Kidney epithelial cell (primary cell): ENCODE results near the gene SLC35F3. TPM values are rescaled to one million over a fixed set of nuclear protein-coding genes. Genes with fewer than 3 reads are reported as not detected.

ENCODE experiments used
- DNase-seq: peaks from one replicate; pipeline ENCODE4 v3.0.0-alpha.2; 2010; ENCODE audit warnings: low read depth
- H3K27me3 ChIP-seq: 2 replicates; pipeline ENCODE4 v1.6.0; 2011; ENCODE audit warnings: low read length; ENCODE audit not compliant: control insufficient read depth, insufficient read depth
- H3K36me3 ChIP-seq: 2 replicates; pipeline ENCODE4 v1.5.1; 2011; ENCODE audit warnings: low read length; ENCODE audit not compliant: control insufficient read depth, insufficient read depth
- H3K4me3 ChIP-seq: 2 replicates; pipeline ENCODE4 v1.5.1; 2011; ENCODE audit warnings: low read depth, mild to moderate bottlenecking, control low read depth, low read length
- total RNA-seq: library from RNA; depleted of rRNA; stranded (reverse); fragments of >200 nt; gene quantifications from 2 replicates; pipeline ENCODE4 v1.2.3, GENCODE V29; 2015
- TF ChIP-seq, protein P1 (sequence below): IDR thresholded peaks from 2 replicates; pipeline ENCODE4 v1.5.1; 2011; ENCODE audit warnings: mild to moderate bottlenecking, moderate library complexity, low read length, control low read depth, inconsistent platforms; ENCODE audit not compliant: insufficient read depth, poor library complexity, severe bottlenecking

The SLC35F3 gene
- total RNA-seq, 1 donor from 2014 or later: 1.1 TPM

DNA sequence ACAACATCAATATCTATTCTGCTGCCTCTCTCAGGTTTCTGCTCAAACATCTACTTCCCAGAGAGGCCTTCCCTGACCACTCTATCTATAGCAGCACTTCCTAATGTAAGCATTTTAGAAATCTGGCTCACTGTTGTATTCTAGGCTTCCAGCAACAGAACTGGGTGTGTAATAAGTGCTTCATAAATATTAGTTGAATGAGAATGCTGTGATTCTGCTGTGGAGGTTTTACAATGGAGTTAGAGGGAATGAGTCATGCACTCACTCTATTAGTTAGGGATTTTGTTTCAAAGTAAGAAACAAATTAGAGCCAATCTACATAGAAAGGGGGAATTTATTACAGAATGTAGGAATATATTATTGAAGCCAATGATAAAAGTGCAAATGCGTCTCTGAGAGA is 38.6 kb upstream of the SLC35F3 start:
- Histone ChIP-seq H3K4me3 (no peak overlapping the region), H3K36me3 (no peaks in the 10 kb centered on the region), H3K27me3 (no peaks in the 10 kb centered on the region)
- TF ChIP-seq, protein P1, sequence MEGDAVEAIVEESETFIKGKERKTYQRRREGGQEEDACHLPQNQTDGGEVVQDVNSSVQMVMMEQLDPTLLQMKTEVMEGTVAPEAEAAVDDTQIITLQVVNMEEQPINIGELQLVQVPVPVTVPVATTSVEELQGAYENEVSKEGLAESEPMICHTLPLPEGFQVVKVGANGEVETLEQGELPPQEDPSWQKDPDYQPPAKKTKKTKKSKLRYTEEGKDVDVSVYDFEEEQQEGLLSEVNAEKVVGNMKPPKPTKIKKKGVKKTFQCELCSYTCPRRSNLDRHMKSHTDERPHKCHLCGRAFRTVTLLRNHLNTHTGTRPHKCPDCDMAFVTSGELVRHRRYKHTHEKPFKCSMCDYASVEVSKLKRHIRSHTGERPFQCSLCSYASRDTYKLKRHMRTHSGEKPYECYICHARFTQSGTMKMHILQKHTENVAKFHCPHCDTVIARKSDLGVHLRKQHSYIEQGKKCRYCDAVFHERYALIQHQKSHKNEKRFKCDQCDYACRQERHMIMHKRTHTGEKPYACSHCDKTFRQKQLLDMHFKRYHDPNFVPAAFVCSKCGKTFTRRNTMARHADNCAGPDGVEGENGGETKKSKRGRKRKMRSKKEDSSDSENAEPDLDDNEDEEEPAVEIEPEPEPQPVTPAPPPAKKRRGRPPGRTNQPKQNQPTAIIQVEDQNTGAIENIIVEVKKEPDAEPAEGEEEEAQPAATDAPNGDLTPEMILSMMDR: no peak
- no peak for DNase-seq

DNA sequence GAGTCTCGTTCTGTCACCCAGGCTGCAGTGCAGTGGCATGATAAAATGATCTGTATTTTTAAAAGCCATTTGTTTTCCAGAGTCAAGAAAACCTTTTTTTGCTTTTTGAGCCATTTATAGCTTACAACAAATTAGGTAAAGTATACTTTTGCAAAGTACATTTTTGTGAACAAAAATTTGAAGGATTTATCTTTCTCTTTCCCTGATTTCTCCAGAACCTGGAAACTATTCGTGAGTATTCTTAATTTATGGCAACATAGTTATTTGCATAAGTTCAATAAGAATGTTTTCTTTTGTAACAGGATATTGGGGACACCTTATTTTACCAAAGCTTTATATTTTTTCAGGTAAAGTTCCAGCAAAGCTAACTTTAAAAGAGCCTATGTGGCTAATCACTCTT is 37.4 kb upstream of the SLC35F3 start:
- no peak for DNase-seq
- TF ChIP-seq, protein P1: no peak
- Histone ChIP-seq H3K4me3 (no peak overlapping the region), H3K36me3 (no peaks in the 10 kb centered on the region), H3K27me3 (no peaks in the 10 kb centered on the region)

DNA sequence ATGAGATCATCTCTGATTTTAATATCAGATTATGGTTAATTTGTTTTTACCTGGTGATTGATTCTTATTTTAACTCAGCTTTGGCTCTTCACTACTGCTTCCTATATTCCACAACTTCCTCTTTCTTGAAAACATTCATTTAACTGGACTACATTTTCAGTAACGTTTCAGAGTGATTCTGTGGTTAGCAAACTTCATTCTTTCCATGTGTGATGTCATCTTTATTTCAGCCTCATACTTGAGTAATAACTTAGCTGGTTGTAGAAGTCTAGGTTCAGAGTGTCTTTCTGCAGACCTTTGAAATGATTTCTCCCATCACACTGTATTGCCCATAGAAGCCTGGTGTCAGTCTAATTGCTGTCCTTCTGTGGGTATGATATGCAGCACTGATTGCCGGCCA is 36.0 kb upstream of the SLC35F3 start:
- TF ChIP-seq, protein P1: no peak
- H3K4me3 ChIP-seq: no peak overlapping the region
- H3K27me3 ChIP-seq: no peaks in the 10 kb centered on the region
- DNase-seq: no peak
- no peaks in the 10 kb centered on the region for H3K36me3 ChIP-seq

DNA sequence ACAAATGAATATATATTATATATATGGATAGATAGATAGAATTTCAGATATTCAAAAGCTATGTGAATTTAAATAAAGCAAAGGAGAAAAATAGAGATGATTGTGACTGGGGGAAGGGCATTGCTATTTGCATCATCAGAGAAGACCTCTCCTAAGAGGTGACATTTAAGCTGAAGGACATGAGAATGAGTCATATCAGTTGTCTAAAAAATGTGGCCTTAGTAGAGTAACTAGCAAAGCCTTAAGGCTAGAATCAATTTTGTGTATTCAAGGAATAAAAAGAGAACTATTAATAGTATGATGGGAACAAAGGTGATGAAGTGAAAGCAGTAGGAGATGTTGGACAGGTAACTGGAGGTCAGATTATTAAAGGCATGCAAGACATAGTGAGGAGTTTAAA is 34.8 kb upstream of the SLC35F3 start:
- DNase-seq: no peak
- no peaks in the 10 kb centered on the region for H3K27me3 ChIP-seq
- no peak overlapping the region for H3K4me3 ChIP-seq
- no peaks in the 10 kb centered on the region for H3K36me3 ChIP-seq
- TF ChIP-seq, protein P1: no peak

DNA sequence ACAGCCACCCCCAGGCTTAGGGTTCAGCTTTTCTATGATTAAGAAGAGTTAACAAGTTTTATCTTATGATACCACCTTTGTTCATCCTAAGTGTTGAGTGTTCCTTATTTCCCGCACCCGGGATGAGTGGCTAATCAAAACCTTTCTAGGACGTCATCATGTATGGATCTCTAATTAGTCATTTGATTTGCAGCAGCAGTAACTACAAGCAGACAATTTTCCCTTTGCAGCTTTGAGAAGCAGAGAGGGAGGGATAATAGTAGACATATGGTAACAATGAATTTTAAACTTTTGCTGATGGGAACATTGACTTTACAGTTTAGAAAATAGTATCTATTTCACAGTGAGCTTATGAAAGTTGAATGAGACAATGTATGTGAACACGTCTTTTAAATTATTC is 30.8 kb upstream of the SLC35F3 start:
- TF ChIP-seq, protein P1: no peak
- no peak for DNase-seq
- Histone ChIP-seq H3K4me3 (no peak overlapping the region), H3K27me3 (no peaks in the 10 kb centered on the region), H3K36me3 (no peaks in the 10 kb centered on the region)

DNA sequence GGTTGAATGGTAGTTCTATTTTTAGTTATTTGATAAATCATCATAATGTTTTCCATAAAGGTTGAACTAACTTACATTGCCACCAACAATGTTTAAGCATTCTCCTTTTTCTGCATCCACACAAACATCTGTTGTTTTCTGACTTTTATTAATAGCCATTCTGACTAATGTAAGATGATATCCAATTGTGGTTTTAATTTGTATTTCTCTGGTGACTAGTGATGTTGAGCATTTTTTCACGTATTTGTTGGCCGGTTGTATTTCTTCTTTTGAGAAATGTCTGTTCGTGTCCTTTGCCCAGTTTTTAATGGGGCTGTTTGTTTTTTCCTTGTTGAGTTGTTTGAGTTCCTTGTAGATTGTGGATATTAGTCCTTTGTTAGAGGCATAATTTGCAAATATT is 24.6 kb upstream of the SLC35F3 start:
- Histone ChIP-seq H3K36me3 (no peaks in the 10 kb centered on the region), H3K27me3 (no peaks in the 10 kb centered on the region), H3K4me3 (no peak overlapping the region)
- no peak for DNase-seq
- TF ChIP-seq, protein P1: no peak
